NT2/D1 (cell line): Measurements from ENCODE around the gene SEL1L3.

Source experiments
- SUZ12 ChIP-seq: IDR thresholded peaks from 2 replicates; pipeline ENCODE4 v1.6.1; 2011; ENCODE audit not compliant: insufficient read length, insufficient read depth; ENCODE audit errors: extremely low read depth
- YY1 ChIP-seq: IDR thresholded peaks from 2 replicates; pipeline ENCODE4 v1.6.1; 2011; ENCODE audit not compliant: insufficient read length, insufficient read depth
- ZNF274 ChIP-seq: IDR thresholded peaks from 2 replicates; pipeline ENCODE4 v1.6.1; 2011; ENCODE audit warnings: mild to moderate bottlenecking, low read depth, low read length

DNA sequence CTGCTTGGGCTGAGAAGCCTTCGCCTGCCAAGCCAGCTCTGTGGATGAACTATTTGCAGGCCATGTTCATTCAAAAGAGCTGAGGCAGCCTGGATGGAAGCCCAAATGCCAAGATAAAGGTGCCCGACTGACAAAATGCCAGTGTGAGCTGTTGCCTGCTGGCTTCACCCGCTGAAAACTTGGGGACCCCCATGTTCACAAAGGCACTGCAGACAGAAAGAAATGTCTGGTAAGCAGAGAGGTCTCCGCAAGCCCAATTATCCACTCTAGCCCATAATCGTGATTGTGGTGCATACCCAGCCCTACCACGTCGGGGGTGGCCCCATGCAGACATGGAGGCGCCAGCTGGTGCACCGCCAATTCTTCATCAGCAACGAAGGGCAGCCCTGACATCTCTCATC, 38.2 kb upstream of the SEL1L3 start:
- no peak for TF ChIP-seq ZNF274
- TF ChIP-seq YY1, result no peak
- TF ChIP-seq SUZ12, result no peak
